K562 (cell line): ENCODE data around the gene SPX. TPM values are rescaled to one million over a fixed set of nuclear protein-coding genes. Genes with fewer than 3 reads are reported as not detected.

ENCODE experiments used
- ATF2 ChIP-seq: sonication (generic); formaldehyde crosslinking; IDR thresholded peaks from 2 replicates; pipeline ENCODE4 v1.8.1; 2022; ENCODE audit warnings: missing genetic modification reagents
- CCNT2 ChIP-seq: IDR thresholded peaks from 2 replicates; pipeline ENCODE4 v1.6.1; 2011; ENCODE audit warnings: borderline replicate concordance, low read depth, mild to moderate bottlenecking, moderate library complexity, mixed read lengths, low read length; ENCODE audit not compliant: insufficient read length; ENCODE audit errors: extremely low read depth
- ELF1 ChIP-seq: fragments of 200-800 bp; sonication (Bioruptor generic); IDR thresholded peaks from 2 replicates; pipeline ENCODE4 v1.6.1; 2016; ENCODE audit warnings: missing genetic modification characterization, missing compliant biosample characterization
- ETV1 ChIP-seq: fragments of 450-650 bp; conservative IDR thresholded peaks from 2 replicates; pipeline ENCODE4 v1.6.1; 2016; ENCODE audit warnings: missing genetic modification characterization, control low read depth, low read depth, missing compliant biosample characterization
- MIER1 ChIP-seq: fragments of 450-650 bp; IDR thresholded peaks from 2 replicates; pipeline ENCODE4 v1.6.1; 2016; ENCODE audit warnings: antibody characterized with exemption, mild to moderate bottlenecking, low read depth
- PML ChIP-seq: IDR thresholded peaks from 2 replicates; pipeline ENCODE4 v1.6.1; 2012; ENCODE audit warnings: low read length, inconsistent platforms
- RBM14 ChIP-seq: fragments of 200-400 bp; formaldehyde crosslinking; IDR thresholded peaks from 2 replicates; pipeline ENCODE4 v1.6.1; 2018; ENCODE audit warnings: low read depth, mild to moderate bottlenecking, low read length, moderate library complexity, borderline replicate concordance; ENCODE audit not compliant: insufficient read depth
- RBM39 ChIP-seq: fragments of 200-400 bp; formaldehyde crosslinking; optimal IDR thresholded peaks from 2 replicates; pipeline ENCODE3; 2018; ENCODE audit warnings: low read depth, low read length
- SIN3A ChIP-seq, 2 experiments: fragments of 150-350 bp in 1 of 2; IDR thresholded peaks; 2 replicates each; pipeline ENCODE4 v1.6.1; 2011 to 2016; ENCODE audit warnings: borderline replicate concordance in 2 of 2, low read depth in 2 of 2, low read length in 2 of 2, mild to moderate bottlenecking in 2 of 2, moderate library complexity in 2 of 2; ENCODE audit not compliant: control insufficient read depth in 1 of 2
- SPI1 ChIP-seq: IDR thresholded peaks from 2 replicates; pipeline ENCODE4 v1.6.1; 2011; ENCODE audit warnings: low read depth, low read length, control low read depth, borderline replicate concordance
- TCF3 ChIP-seq: sonication (generic); formaldehyde crosslinking; IDR thresholded peaks from 2 replicates; pipeline ENCODE4 v1.4.0; 2020; ENCODE audit warnings: mild to moderate bottlenecking, missing genetic modification reagents
- TCFL5 ChIP-seq: fragments of 250-450 bp; sonication (Bioruptor Pico); conservative IDR thresholded peaks from 2 replicates; pipeline ENCODE4 v1.6.1; 2021; ENCODE audit warnings: mild to moderate bottlenecking, moderate library complexity, matching md5 sums
- ZKSCAN8 ChIP-seq: fragments of 200-800 bp; sonication (Bioruptor generic); IDR thresholded peaks from 2 replicates; pipeline ENCODE4 v1.6.1; 2016; ENCODE audit warnings: missing genetic modification characterization, missing compliant biosample characterization
- ZNF311 ChIP-seq: fragments of 250-450 bp; sonication (Bioruptor Pico); IDR thresholded peaks from 2 replicates; pipeline ENCODE4 v1.4.0; 2020; ENCODE audit warnings: mild to moderate bottlenecking, moderate library complexity
- polyA plus RNA-seq, 8 experiments: library from polyadenylated mRNA; depleted of rRNA in 4 of 8; stranded (reverse) in 5 of 8; unstranded in 3 of 8; fragments of >200 nt; fragmentation: Nextera tagmentation in 2 of 8; fragmentation: Illumina TruSeq in 1 of 8; extraction: Ambion mirVana in 2 of 8; extraction: Trizol in 1 of 8; gene quantifications; 2 replicates each; pipeline versions ENCODE4 v1.2.1 to v1.2.3, GENCODE V29; 2011 to 2014; ENCODE audit warnings: inconsistent platforms in 1 of 8, missing spikeins in 1 of 8
- total RNA-seq, 7 experiments: library from RNA; depleted of rRNA in 6 of 7; stranded (reverse); fragments of >200 nt in 6 of 7; fragmentation: Illumina TruSeq in 2 of 7; extraction: Trizol in 2 of 7; gene quantifications; 2 replicates each; pipeline versions ENCODE4 v1.2.1 to v1.2.3, GENCODE V29; 2011 to 2021; ENCODE audit warnings: low replicate concordance in 1 of 7
- TF ChIP-seq, protein P1 (sequence below): sonication (generic); formaldehyde crosslinking; IDR thresholded peaks from 2 replicates; pipeline ENCODE4 v1.8.0; 2023; ENCODE audit warnings: mild to moderate bottlenecking, missing genetic modification reagents
- TF ChIP-seq, protein P2 (sequence below): fragments of 250-450 bp; sonication (Bioruptor Pico); IDR thresholded peaks from 2 replicates; pipeline ENCODE4 v1.4.0; 2020; ENCODE audit warnings: borderline replicate concordance
- TF ChIP-seq, protein P3 (sequence below): sonication (generic); formaldehyde crosslinking; IDR thresholded peaks from 2 replicates; pipeline ENCODE4 v1.8.1; 2023; ENCODE audit warnings: mild to moderate bottlenecking, missing genetic modification reagents

SPX gene
- total and polyA plus RNA-seq, 9 of the 15 experiments (the other 6 are each of a cell fraction or from before 2014, with no cell fraction given): 0.06 to 0.40 (median 0.14) TPM

DNA sequence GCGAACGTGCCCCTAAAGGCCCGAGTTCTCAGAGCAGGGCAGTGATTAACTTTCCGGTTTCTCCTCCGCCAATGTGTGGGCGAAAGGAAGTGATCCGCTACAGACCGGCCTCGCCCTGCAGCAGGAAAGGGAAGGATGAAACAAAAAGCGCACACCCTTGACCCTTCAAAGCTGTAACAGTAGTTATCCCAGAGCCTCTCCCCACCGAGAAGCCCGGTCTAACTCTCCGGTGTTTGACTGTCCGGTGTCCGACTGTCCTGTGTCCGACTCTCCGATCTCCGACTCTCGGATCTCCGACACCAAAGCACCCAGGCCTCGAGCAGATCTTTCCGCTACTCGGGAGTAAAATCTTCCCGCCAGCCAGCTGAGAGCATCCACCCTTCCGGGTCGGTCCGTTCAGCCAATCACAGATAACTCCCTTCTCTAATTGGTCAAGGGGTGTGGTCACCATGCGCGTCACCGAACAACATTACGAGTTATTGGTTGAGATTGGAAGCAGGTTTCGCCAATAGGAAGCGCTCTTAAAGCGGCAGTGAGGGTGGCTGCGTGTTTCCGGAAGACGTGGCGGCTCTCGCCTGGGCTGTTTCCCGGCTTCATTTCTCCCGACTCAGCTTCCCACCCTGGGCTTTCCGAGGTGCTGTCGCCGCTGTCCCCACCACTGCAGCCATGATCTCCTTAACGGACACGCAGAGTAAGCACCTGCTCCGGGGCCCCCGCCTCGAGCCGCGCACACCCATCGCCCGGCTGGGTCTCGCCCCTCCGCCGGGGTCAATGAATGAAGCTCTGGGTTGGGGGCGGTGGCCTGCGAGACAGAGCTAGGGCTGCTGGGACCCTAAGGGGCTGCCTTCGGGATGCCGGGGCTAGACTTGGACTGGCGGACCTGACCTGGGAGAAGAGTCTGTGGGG lies 24.6 kb upstream of the SPX start, which contains the start of the genes GOLT1B and RECQL (continued):
- TF ChIP-seq, protein P1, sequence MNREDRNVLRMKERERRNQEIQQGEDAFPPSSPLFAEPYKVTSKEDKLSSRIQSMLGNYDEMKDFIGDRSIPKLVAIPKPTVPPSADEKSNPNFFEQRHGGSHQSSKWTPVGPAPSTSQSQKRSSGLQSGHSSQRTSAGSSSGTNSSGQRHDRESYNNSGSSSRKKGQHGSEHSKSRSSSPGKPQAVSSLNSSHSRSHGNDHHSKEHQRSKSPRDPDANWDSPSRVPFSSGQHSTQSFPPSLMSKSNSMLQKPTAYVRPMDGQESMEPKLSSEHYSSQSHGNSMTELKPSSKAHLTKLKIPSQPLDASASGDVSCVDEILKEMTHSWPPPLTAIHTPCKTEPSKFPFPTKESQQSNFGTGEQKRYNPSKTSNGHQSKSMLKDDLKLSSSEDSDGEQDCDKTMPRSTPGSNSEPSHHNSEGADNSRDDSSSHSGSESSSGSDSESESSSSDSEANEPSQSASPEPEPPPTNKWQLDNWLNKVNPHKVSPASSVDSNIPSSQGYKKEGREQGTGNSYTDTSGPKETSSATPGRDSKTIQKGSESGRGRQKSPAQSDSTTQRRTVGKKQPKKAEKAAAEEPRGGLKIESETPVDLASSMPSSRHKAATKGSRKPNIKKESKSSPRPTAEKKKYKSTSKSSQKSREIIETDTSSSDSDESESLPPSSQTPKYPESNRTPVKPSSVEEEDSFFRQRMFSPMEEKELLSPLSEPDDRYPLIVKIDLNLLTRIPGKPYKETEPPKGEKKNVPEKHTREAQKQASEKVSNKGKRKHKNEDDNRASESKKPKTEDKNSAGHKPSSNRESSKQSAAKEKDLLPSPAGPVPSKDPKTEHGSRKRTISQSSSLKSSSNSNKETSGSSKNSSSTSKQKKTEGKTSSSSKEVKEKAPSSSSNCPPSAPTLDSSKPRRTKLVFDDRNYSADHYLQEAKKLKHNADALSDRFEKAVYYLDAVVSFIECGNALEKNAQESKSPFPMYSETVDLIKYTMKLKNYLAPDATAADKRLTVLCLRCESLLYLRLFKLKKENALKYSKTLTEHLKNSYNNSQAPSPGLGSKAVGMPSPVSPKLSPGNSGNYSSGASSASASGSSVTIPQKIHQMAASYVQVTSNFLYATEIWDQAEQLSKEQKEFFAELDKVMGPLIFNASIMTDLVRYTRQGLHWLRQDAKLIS: no peak
- no peak for TF ChIP-seq RBM39
- no peak; the same call in 1 of the 2 replicates for TF ChIP-seq ETV1 (tag)
- TF ChIP-seq RBM14: no peak
- no peak for TF ChIP-seq TCFL5 (CRISPR knock-in tag)
- TF ChIP-seq ZNF311 (CRISPR knock-in tag): no peak
- peak; percentile 48; the same call in 1 of the 2 replicates for TF ChIP-seq SPI1
- no peak for TF ChIP-seq MIER1
- TF ChIP-seq, protein P2, sequence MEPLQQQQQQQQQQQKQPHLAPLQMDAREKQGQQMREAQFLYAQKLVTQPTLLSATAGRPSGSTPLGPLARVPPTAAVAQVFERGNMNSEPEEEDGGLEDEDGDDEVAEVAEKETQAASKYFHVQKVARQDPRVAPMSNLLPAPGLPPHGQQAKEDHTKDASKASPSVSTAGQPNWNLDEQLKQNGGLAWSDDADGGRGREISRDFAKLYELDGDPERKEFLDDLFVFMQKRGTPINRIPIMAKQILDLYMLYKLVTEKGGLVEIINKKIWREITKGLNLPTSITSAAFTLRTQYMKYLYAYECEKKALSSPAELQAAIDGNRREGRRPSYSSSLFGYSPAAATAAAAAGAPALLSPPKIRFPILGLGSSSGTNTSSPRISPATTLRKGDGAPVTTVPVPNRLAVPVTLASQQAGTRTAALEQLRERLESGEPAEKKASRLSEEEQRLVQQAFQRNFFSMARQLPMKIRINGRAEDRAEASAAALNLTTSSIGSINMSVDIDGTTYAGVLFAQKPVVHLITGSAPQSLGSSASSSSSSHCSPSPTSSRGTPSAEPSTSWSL (CRISPR knock-in tag): no peak
- peak; percentile 57; the same call in 1 of the 2 replicates for TF ChIP-seq PML
- TF ChIP-seq CCNT2: no peak
- TF ChIP-seq TCF3 (CRISPR knock-in tag): no peak
- TF ChIP-seq, protein P3, sequence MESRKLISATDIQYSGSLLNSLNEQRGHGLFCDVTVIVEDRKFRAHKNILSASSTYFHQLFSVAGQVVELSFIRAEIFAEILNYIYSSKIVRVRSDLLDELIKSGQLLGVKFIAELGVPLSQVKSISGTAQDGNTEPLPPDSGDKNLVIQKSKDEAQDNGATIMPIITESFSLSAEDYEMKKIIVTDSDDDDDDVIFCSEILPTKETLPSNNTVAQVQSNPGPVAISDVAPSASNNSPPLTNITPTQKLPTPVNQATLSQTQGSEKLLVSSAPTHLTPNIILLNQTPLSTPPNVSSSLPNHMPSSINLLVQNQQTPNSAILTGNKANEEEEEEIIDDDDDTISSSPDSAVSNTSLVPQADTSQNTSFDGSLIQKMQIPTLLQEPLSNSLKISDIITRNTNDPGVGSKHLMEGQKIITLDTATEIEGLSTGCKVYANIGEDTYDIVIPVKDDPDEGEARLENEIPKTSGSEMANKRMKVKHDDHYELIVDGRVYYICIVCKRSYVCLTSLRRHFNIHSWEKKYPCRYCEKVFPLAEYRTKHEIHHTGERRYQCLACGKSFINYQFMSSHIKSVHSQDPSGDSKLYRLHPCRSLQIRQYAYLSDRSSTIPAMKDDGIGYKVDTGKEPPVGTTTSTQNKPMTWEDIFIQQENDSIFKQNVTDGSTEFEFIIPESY (CRISPR knock-in tag): no peak
- TF ChIP-seq ELF1 (tag): peak; percentile 95
- TF ChIP-seq ZKSCAN8 (CRISPR knock-in tag): no peak
- TF ChIP-seq SIN3A (IDR thresholded peaks at IDR 0.05; ENCODE audit: borderline replicate concordance in 2 of 2, control insufficient read depth in 1 of 2, low read depth in 2 of 2, low read length in 2 of 2): peak; percentile 94 to 96; a peak in 3 of 4 replicates
- TF ChIP-seq ATF2 (CRISPR knock-in tag): no peak
